SHP77 (cell line): ENCODE measurements around the gene SLFNL1.

Experiments used
- DNase-seq, 2 experiments: peaks; one replicate each; lab custom pipeline; 2025; lab: John Stamatoyannopoulos, UW

Gene SLFNL1

DNA sequence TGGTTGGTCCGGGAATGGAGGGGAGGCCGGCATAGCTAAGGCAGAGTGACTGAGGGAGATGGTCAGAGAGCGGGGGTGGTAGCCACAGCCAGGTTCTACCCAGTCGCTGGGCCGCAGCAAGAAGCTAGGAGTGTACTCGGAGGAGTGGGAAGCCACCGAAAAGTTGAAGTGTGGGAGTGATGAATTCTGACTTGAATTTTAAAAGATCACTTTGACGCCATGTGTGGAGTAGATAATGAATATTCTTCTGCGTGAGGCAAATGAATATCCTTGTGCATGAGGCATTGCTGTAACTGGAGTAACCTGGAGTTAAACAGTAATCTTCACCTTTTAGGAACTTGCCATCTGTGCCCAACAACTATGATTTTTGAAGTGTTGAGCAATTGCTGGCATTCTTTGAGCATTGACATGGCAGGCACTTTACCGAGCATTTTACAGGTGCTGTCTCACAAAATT, 35.2 kb downstream of the SLFNL1 start:
- DNase-seq: no peak

DNA sequence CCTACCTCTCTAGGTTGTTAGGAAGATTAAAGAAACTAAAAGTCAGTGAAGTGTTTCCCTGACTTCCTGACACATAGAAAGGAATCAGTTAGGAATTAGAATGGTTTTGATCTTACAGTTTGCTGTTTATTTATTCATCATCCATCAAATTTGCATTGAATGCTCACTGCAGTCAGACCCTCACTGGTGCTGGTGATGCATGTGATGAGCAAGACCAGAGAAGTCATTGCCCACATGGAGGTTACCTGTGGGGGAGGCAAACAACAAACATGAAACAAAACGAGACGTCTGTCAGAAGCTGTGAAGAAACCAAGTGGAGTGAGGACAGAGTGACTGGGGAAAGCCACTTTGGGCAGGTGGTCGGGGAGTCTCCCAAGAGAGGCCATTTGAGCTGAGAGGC, 35.6 kb downstream of the SLFNL1 start:
- no peak for DNase-seq

DNA sequence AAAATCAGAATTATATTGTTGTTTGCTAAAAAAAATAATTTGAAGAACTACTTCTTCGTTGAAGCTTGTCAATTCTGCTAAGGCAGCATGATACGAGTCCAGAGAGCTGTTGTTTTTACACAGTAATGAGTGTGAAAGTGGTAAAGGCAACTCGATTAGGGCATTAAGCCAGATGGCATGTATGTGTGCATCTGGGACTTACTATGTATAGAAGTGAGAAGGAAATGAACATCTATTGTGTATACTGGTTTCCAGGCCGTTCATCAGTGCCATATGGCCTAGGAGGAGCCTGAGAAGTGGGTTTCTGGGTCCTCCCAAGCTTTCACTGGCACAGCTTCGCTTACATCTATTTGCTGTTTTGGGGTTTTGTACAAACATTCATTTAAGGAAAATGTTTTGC, 36.4 kb downstream of the SLFNL1 start:
- DNase-seq: no peak

DNA sequence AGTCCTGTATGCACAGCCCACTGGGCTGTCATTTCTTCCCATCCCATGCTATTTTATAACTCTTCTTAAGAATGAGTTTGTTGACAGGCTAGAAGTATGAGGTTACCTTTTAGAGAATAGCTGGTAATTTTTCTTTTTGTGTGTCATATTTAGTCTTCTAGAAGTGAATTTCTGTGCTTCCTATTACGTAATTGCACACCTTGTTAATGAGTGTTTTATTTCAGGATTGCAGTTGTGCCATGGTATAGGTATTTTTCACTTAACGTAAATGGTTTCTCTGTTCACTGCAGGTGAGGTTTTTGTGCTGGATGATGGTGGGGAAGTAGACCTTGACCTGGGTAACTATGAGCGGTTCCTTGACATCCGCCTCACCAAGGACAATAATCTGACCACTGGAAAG, 37.0 kb downstream of the SLFNL1 start:
- DNase-seq: no peak

DNA sequence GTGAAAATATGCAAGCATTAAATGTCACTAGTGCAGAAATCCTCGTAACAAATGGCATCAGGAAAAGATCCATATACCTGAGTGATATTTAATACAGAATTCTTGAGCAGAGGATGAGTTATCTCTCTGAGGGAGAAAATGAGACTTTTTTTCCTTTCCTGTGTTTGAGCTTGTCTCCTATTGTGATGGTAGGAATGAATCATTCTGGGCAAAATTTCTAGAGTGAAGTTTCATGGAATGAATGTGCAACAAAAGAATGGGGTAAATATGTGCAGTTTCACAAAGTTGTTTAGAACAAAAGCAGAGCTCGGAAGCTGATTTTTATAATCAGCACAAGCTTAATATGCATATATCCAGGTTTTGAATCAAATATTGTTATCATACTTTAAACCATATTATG, 37.5 kb downstream of the SLFNL1 start:
- no peak for DNase-seq

DNA sequence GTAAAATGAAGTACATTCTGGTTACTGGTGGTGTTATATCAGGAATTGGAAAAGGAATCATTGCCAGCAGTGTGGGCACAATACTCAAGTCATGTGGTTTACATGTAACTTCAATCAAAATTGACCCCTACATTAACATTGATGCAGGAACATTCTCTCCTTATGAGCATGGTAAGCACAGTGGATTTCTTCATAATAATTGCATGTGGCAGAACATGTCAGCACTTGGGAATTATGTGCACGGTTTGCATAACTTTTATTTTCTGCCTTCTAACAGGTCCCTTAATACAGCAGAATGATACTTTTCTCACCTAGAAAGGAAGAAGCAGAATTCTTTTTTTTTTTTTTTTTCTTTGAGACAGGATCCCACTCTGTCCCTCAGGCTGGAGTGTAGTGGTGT, 38.2 kb downstream of the SLFNL1 start:
- DNase-seq: no peak

DNA sequence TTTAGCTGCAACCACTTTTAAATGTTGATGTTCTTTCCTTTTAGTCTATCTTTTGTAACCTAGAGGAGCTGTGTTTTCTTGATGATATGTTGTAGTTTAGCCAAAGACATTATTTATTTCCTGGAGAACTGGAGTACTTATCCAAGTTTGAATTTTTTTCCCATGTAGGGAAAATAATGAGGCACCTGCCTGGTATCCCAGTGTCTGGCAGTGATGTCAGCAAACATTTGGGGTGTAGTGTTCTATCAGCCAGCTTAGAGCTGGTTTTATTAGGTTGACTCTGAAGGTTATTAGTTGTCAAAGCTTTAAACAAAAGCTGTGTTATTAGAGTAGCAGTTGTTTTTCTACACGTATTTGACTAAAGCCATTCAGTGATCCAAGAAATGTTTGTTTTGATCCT, 38.8 kb downstream of the SLFNL1 start:
- no peak for DNase-seq

DNA sequence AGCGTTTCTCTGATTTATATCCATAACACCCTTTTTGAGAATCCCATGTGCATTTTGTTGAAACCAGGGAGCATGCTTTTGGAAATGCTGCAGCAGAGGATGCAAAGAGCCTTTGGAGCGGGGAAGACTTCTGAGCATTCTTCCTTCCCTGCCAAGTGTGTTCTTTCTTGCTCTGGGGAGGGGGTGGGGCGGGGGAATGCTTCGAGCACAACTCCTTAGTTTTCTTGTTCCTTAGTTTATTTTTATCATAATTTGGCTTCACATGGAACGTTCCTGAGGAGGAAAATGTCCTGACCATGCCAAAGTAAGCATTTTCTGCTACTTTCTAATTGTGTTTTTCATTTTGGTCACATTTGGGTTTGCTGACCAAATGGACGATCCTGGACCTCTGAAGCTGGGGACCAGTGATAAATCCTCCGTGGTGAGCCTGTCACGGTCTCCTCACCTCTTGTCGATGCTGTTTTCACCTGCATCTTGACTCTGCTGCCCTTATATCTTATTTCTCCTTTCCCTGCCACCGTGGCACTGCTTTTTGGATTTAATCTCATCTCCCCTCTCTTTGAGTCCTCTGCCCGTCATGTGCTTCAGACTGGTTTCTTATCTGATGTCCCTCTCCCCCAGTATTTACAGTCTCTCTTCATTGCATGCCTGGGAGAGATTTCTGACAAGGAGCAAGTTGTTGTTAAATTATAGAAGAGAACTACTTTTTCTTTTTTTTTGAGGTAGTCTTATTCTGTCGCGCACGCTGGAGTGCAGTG, 39.7 kb downstream of the SLFNL1 start:
- DNase-seq: no peak

DNA sequence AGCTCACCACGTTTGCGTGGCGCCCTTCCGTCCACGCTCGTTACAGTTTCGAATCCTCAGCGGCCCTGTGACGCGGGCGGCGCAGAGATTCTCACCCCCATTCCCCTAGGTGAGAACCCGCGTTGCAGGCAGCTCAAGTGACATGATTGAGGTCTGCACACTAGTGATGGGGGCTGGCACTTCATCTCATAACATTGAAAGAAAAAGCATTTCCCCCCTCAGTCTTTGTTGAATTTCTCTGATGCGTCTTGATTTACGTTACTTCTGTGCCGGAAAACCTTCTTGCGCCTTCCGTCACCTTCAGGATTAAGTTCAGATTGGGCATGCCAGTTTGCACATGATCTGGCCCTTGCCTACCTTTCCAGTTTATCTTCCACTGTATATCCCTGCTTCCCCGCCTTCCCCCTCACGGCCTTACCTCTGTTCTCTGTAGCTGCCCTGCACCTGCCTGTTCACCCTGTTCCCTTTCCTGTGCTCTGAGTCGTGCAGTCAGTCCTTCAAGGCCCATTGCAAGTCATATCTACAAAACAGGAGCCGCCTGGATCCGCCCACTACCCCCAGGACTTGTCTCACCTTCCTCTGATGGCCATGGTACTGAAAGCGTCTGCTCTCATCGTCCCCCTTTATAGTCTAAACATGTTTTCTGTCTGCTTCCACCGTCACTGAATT, 40.9 kb downstream of the SLFNL1 start:
- DNase-seq: peak in 1 of 2 experiments; percentile 22

DNA sequence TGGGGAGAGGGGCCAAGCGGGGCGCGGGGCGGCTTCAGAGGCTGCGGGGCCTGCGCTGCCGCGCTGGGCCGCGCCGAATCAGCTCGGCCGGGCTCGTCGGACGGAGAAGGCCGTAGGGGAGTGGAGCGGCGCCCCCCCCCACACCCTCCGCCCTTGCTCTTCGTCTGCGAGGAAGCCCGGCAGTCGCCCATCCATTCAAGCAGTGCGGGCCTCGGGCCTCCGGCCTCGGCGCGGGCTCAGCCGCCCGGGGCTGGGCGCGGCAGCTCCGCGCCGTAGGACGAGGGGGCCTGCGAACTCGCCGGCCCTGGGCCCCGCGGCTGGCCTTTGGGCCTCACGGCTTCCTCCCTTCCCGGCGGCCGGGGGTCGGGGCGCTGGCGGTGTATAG, 41.5 kb downstream of the SLFNL1 start:
- DNase-seq: no peak

DNA sequence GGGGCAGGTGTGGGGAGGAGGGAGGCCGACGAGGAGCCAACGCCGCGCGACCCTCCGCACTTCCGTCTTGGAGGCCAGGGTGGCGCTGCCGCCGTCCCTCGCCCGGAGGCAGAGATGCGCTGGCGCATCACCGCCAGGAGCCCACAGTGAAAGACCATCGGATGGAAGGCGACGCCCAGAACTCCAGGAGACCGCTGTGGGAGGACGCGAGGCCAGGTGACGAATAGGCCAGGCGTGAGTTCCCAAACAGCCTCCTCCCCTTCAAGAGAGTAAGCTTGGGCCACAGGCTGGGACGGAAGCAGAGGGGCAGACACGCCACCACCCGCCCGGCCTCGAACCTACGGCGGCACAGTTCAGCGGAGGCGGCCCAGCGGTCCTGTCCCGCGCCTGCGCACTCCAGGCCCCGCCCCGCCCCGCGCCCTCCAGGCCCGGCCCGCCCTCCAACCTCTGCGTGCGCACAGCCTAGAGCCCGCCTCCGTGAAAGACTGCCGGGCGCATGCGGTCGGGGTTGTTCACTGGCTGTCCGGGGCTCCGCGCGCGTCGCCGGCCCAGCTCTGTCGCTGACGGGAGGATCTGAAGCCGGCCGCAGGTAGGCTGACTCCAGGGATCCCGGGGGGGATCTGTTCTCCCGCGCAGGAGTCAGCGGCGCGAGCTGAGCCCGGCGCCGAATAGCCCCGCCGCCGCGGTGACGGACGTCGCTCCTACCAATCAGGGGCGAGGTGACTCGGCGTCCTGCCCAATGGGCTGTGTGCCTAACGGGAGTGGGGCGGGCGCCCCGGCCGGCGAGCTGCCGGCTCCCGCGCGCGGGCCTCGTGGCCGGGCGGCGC, 42.1 kb downstream of the SLFNL1 start, which contains the start of gene CTPS1:
TSS of gene CTPS1 (plus strand) at position 456 of the 827 bp plus-strand sequence. CDS start 3,595 bp downstream, outside the sequence.
- peak; percentile 84 to 93 for DNase-seq

DNA sequence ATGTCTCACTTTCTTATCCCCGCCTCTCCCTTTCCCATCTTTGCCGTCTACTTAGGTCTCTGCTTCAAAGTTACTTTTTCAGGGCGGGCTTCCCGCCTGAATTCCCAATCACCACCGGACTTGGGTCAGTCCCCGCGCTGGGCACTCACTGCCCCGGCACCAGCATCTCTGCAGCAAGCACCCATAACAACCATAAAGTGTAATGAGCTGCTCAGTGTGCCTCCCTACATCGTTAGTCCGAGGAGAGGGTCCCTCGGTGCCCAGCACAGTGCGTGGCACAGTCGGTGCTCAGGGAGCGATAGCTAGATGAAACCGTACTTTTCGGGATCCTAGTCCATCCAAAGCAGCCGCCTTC, 42.7 kb downstream of the SLFNL1 start:
- no peak for DNase-seq

DNA sequence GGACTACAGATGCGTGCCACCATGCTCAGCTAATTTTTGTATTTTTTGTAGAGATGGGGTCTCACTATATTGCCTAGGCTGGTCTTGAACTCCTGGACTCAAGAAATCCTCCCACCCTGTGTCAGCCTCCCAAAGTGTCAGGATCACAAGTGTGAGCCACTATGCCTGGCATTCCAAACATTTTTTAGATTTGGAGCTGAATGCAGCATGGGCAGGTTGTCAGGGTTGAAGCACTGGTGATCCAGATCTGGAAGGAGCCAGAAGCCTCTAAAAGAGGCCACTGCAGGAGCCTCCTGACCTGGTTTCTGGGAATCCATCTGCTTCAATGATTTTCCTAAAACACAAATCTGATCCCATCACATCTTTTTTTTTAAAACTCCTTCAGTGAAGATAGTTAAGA, 43.8 kb downstream of the SLFNL1 start:
- DNase-seq: no peak

DNA sequence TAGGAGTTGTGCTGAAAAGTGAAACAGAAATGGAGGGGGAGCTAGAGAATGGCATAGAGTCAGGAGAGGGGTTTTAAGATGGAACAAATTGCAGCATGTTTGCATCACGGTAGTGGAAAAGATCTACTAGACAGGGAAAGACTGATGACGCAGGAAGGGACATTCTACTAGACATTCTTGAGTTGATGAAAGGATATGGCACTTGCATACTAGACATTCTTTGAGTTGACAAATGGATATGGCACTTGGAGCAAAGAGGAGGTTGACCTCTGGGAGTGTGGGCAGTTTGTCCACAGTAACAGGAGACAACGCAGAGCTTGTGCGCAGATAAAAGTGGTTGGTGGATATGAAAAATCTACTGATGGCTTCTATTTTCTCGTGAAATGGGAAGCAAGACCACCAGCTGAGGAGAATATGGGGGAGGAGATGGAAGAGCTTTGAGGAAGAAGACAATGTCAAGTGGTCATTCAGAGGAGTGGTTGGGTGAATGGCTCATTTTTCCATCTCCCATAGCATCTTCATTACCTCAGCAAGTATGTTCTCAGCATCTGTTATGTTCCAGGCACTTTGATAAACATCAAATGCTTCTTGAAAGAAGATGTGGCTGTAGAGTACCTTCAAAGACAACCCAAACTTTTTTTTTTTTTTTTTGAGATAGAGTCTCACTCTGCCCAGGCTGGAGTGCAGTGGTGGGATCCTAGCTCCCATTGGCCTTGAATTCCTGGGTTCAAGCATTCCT, 44.4 kb downstream of the SLFNL1 start:
- no peak for DNase-seq

DNA sequence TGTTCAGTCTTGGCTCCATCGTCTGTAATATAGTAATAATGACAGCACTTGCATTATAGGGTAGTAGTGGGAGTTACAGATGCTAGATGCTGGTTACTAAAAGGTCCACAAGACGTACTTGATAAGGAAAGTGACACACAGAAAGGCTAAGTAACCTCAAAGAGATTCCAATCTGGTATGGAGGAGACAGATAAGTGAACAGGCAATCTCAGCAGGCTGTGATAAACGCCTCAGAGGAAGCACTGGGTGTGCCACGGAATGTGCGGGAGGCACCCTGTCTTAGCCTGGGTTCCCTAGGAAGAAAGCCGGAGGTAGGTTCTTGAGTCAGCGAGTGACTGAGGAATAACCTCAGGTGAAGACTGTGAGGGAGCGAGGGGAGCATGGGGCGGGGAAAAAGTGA, 46.6 kb downstream of the SLFNL1 start:
- no peak for DNase-seq

DNA sequence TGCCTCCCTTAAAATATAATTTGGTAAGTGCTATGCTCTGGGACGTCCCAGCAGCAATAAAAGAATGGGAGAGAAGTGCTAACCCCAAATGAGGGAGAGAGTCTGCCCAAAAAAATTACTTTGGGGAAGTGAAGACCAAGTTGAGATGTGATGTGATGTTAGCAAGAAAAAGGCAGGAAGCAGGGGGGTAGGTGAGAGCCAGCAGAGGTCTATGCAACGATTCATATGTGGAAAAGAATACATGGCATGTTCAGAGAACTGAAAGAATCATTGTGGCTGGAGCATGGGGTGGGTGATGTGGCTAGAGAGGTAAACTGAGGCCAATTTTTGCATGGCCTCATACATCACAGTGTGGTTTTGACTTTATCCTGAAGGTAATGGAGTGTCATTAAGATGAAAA, 47.6 kb downstream of the SLFNL1 start:
- DNase-seq: no peak

DNA sequence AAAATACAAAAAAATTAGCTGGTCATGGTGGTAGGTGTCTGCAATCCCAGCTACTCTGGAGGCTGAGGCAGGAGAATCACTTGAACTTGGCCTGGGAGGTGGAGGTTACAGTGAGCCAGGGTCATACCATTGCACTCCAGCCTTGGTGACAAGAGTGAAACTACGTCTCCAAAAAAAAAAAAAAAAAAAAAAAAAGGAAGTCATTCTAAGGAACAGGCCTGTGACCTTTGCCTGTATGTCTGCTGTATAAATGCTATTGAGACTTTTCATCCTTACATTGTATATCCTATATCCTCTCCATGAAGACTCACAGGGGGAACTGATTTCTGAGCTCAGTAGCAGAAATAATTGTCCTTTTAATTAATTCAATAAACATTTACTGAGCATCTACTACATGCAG, 49.6 kb downstream of the SLFNL1 start:
- no peak for DNase-seq

DNA sequence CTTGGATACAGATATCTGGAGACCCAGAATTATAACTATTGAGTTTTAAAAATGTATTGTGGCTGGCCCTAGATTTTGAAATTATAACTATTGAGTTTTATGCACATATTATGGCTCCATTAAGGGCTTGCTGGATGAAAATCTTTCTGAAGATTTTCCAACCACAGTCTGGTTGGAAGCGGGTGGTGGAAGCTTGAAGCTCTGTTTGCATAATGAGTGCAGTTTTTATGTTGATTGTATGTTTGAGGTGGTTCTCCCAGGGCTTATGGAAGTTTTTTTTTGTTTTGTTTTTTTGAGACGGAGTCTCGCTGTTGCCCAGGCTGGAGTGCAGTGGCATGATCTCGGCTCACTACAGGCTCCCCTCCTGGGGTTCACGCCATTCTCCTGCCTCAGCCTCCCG, 52.1 kb downstream of the SLFNL1 start:
- DNase-seq: no peak

DNA sequence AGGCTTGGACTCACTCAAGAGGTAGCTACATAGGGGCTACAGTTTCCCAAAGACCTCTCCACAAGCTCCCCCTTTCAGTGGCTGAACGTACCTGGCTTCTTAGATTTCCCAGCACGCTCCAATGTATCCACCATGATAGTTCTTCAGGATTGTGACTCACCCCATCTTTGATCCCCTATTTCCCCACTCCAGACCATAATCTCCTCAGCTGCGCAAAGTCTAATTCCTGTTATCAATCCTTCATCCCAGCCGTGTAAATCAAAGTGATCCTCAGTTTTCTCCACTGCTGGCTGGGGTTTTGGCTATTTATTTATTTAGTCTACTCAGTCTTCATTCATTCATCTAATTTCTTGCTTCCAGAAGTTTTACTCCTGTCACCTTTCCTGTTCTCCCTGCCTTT, 55.1 kb downstream of the SLFNL1 start:
- no peak for DNase-seq
